ENCODE data around the gene RXRA. TPM values are rescaled to one million over a fixed set of nuclear protein-coding genes. Genes with fewer than 3 reads are reported as not detected.

Gene RXRA
- polyA plus RNA-seq, 3 donors, result 15.8 to 91.0 (median 23.2) TPM

GRCh38 chr9:134375430-134376385, 49.5 kb downstream of the RXRA start:
- peaks cover 98 to 99% of the 10 kb centered on the region in 2 donors for H3K4me1 ChIP-seq (ENCODE audit: control insufficient read depth in 1 of 2, insufficient read depth in 2 of 2, low read length in 2 of 2)
- 56% methylated on average over 21 of the region's 38 CpGs for WGBS (ENCODE audit: insufficient coverage)
- Mint-ChIP-seq H3K36me3 (peaks cover 18 to 50% of the 10 kb centered on the region in 2 donors), H3K27me3 (ENCODE audit: low read depth in 3 of 3) (peaks cover 0 to 2% (median 2%) of the 10 kb centered on the region in 3 donors), H3K9me3 (peaks cover 0 to 3% (median 0%) of the 10 kb centered on the region in 7 donors), H3K4me1 (peaks cover 89% of the 10 kb centered on the region), H3K4me3 (peak overlapping the region; percentile 80 to 93), H3K27ac (peak overlapping the region; percentile 100)
- peak overlapping the region; percentile 18 to 81 (median 51) for H3K4me3 ChIP-seq (replicated peaks in 1 of 3; ENCODE audit: low read depth in 2 of 3, low read length in 3 of 3)
- H3K36me3 ChIP-seq (replicated peaks in 1 of 2; ENCODE audit: control insufficient read depth in 1 of 2, insufficient read depth in 2 of 2, low read length in 2 of 2), result peaks cover 16 to 18% of the 10 kb centered on the region in 2 donors
- peak overlapping the region; percentile 89 for H3K4me2 ChIP-seq (replicated peaks; ENCODE audit: extremely low read depth, low read length, poor library complexity, severe bottlenecking)
- H4K20me1 ChIP-seq (ENCODE audit: insufficient read depth, low read length), result peaks cover 52% of the 10 kb centered on the region
- no peaks in the 10 kb centered on the region for H3K9me3 ChIP-seq (replicated peaks in 1 of 2; ENCODE audit: control insufficient read depth in 1 of 2, insufficient read depth in 1 of 2, low read length in 2 of 2)
- intact Hi-C loops (cut with micrococcal nuclease), result loop anchor here in 1 of 2 donors (5.0 kb wide), 1 partner anchor 33 kb away; no protein-coding TSS in a partner anchor
- H3K9ac ChIP-seq (ENCODE audit: insufficient read depth, low read length, poor library complexity, severe bottlenecking), result peak overlapping the region; percentile 91
- no peak overlapping the region for H2AFZ ChIP-seq (ENCODE audit: insufficient read depth, low read depth, low read length, poor library complexity, severe bottlenecking)
- peak in 2 of 3 donors; percentile 26 to 47 for DNase-seq
- H3K27ac ChIP-seq (ENCODE audit: low read depth in 1 of 2, low read length in 2 of 2), result peak overlapping the region; percentile 99 to 100
- TF ChIP-seq CTCF (IDR thresholded peaks at IDR 0.05), result no peak
- peaks cover 97% of the 10 kb centered on the region for H3K79me2 ChIP-seq (ENCODE audit: insufficient read depth, low read length)
- no peaks in the 10 kb centered on the region for H3K27me3 ChIP-seq (ENCODE audit: control insufficient read depth in 2 of 2, insufficient read depth in 2 of 2, low read length in 2 of 2)

GRCh38 chr9:134376386-134377142, 50.3 kb downstream of the RXRA start:
- Histone ChIP-seq H3K27ac (ENCODE audit: low read depth in 1 of 2, low read length in 2 of 2) (peak overlapping the region; percentile 21 to 74), H3K4me1 (ENCODE audit: control insufficient read depth in 1 of 2, insufficient read depth in 2 of 2, low read length in 2 of 2) (peaks cover 98 to 99% of the 10 kb centered on the region in 2 donors), H3K36me3 (replicated peaks in 1 of 2; ENCODE audit: control insufficient read depth in 1 of 2, insufficient read depth in 2 of 2, low read length in 2 of 2) (peaks cover 16 to 18% of the 10 kb centered on the region in 2 donors), H3K4me3 (replicated peaks in 1 of 3; ENCODE audit: low read depth in 2 of 3, low read length in 3 of 3) (peak overlapping the region; percentile 18 to 72 (median 34)), H2AFZ (ENCODE audit: insufficient read depth, low read depth, low read length, poor library complexity, severe bottlenecking) (no peak overlapping the region), H3K9ac (ENCODE audit: insufficient read depth, low read length, poor library complexity, severe bottlenecking) (peak overlapping the region; percentile 58), H3K79me2 (ENCODE audit: insufficient read depth, low read length) (peaks cover 97% of the 10 kb centered on the region), H3K27me3 (ENCODE audit: control insufficient read depth in 2 of 2, insufficient read depth in 2 of 2, low read length in 2 of 2) (no peaks in the 10 kb centered on the region), H3K4me2 (replicated peaks; ENCODE audit: extremely low read depth, low read length, poor library complexity, severe bottlenecking) (peak overlapping the region; percentile 89), H3K9me3 (replicated peaks in 1 of 2; ENCODE audit: control insufficient read depth in 1 of 2, insufficient read depth in 1 of 2, low read length in 2 of 2) (no peaks in the 10 kb centered on the region), H4K20me1 (ENCODE audit: insufficient read depth, low read length) (peaks cover 61% of the 10 kb centered on the region)
- Mint-ChIP-seq H3K27ac (peak overlapping the region; percentile 73 to 100 (median 89)), H3K9me3 (peaks cover 0 to 3% (median 0%) of the 10 kb centered on the region in 7 donors), H3K27me3 (ENCODE audit: low read depth in 3 of 3) (peaks cover 0 to 2% (median 2%) of the 10 kb centered on the region in 3 donors), H3K4me1 (peaks cover 89% of the 10 kb centered on the region), H3K4me3 (peak overlapping the region; percentile 80 to 93), H3K36me3 (peaks cover 21 to 51% of the 10 kb centered on the region in 2 donors)
- TF ChIP-seq CTCF (IDR thresholded peaks at IDR 0.05), result no peak
- intact Hi-C loops (cut with micrococcal nuclease), result loop anchor here in 1 of 2 donors (5.0 kb wide), 1 partner anchor 34 kb away; no protein-coding TSS in a partner anchor
- DNase-seq, result no peak
- 70% methylated on average over 23 of the region's 27 CpGs for WGBS (ENCODE audit: insufficient coverage)
